GM12874 (cell line): ENCODE data around the gene P2RY14.

Experiments used
- CTCF ChIP-seq: IDR thresholded peaks from 2 replicates; pipeline ENCODE4 v1.5.1; 2011; ENCODE audit warnings: low read depth, mild to moderate bottlenecking, control low read depth, low read length, moderate library complexity; ENCODE audit not compliant: insufficient read depth

P2RY14 gene

GRCh38 chr3:151309566-151309965, 31.2 kb upstream of the P2RY14 start:
- no peak for TF ChIP-seq CTCF

GRCh38 chr3:151307583-151308488, 29.5 kb upstream of the P2RY14 start:
- no peak for TF ChIP-seq CTCF

- TF ChIP-seq CTCF = no peak
Measured at GRCh38 chr3:151307131-151307530, 28.8 kb upstream of the P2RY14 start.

- TF ChIP-seq CTCF = no peak
Measured at GRCh38 chr3:151306168-151306810, 27.9 kb upstream of the P2RY14 start.

GRCh38 chr3:151305775-151306151, 27.4 kb upstream of the P2RY14 start:
- TF ChIP-seq CTCF = no peak

GRCh38 chr3:151305060-151305774, 26.9 kb upstream of the P2RY14 start:
- no peak for TF ChIP-seq CTCF

GRCh38 chr3:151303751-151304150, 25.4 kb upstream of the P2RY14 start:
- no peak for TF ChIP-seq CTCF
